Occipital lobe (tissue), 2 donors: Measurements from ENCODE around the gene GABRA5. TPM values are rescaled to one million over a fixed set of nuclear protein-coding genes. Genes with fewer than 3 reads are reported as not detected.
"Not testable (repeated sequence)": the region's sequence is repeated elsewhere in the genome, so short reads cannot be mapped to it uniquely, and the experiment has no call there.

Experiments
- DNase-seq: peaks from one replicate; lab custom pipeline; 2025; lab: John Stamatoyannopoulos, UW
- total RNA-seq: library from RNA; depleted of rRNA; stranded (reverse); fragments of >200 nt; gene quantifications from one replicate; pipeline ENCODE4 v1.2.3, GENCODE V29; 2014

The GABRA5 gene
- total RNA-seq, 1 donor from 2014 or later, result 38.1 TPM

DNA sequence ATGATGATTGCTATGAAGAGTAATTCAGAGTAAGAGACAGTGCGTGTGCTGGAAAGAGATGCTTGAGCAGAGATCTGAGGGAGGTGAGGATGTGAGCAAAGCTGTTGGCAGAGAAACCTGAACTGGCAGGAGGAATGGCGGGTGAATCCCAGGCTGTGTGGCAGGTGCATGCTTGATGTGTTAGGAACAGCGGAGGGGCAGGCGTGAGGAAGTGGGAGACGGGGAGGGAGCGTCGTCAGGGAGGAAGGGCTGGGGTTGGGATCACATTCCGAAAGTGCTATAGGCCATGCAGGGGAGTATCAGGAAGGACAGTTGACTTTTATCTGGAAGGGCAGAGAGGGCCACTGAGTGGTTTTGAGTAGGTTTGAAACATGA, 8.6 kb downstream of the GABRA5 start:
- no peak for DNase-seq

DNA sequence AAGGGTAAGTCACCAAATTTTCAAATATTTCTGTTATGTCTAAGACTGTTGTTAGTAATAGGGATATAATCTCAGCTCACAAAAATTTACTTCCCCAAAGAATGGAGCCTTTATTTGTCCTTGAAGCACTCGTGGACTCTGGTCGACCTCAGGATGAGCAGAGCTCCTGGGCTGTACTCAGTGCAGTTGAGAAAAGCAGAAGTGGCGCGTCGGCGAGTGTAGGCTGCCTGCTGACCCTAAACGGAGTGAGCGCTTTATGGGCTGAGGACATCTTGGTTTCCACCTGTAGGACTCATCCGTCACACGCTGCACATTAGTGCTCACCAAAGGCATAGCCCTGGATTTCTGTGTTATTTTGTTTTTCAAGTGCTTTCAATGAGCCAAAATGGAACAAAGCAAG, 11.0 kb downstream of the GABRA5 start:
- DNase-seq, result no peak

DNA sequence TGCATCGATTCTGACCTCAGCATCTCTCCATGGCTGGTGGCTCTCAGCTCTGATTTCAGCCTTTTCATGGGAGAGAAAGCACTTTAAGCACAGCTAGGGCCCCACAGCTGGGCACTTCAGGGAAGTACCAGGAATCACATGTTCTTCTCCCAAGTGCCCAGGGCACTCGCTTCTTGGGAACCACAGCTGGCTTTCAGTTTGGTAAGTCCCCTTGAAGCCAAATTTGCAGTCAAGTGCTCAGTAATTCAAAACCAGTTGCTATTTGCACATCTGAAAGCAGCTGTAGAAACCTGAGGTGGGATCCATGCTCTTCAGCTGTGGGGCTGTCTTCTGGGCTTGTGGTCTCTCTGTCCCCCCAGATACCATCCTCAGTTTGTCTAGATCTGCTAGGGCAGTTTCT, 12.8 kb downstream of the GABRA5 start:
- no peak for DNase-seq

DNA sequence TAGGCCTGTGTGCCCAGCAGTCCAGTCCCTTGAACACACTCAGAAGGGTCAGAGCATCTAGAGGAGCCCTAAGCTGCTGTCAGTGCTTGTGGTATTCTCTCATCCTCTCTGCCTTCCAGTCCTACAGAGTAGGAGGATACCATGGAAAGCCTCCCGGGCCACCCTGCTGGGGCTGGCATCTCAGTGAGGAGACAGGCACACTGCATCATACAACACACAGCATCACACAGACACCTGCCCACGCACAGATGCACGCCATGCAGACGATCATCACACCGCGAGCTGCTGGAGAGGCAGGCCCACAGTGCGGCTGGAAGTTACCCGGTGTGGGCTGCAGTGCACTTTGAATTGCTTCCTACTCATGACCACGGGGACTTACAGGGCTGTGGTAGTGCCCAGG, 15.2 kb downstream of the GABRA5 start:
- peak; percentile 72 for DNase-seq

DNA sequence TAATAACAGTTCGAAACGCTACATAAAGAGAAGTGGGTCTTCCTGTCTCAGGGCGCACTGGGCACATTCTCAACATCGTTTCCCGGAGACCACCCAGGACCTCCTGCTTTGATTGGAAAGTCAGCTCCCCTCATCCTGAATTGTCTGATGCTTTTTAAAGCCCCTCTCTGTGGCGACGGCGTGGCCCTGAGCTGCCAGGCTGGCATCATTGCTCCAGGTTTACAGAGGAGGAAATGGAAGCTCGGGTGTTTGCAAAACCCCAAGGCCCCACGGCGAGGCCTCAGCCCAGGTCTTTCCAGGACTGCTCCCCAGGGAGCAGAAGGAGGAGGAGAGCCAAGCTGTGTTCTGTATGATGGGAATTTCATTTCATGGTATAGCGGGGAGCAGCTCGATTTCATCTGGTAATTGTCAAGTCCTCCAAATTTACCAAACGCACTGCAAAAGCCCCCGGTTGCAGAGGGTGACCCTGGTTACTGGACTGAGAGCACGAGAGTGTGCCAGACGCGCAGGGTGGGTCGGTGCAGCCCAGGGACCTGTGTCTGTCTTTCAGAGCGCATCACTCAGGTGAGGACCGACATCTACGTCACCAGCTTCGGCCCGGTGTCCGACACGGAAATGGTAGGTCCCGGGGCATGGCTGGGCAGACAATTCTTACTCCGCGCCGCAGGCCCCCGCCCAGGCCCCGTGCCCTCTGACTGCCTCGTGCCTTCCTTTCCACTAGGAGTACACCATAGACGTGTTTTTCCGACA, 15.9 kb downstream of the GABRA5 start:
- DNase-seq, result no peak

DNA sequence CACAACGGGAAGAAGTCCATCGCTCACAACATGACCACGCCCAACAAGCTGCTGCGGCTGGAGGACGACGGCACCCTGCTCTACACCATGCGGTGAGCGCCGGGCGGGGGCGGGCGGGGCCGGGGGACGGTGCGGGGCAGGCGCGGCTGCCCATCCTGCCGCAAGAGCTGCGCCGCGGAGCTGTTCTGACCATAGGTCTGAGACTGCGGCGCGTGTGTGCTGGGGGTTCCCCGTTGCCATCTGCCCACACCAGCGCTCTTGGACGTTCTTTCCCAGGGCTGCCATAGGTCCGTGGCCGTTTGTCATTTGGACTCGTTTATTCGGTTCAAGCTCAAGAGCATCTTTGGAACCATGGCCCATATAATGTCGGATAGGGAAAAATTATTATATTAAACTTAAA, 16.6 kb downstream of the GABRA5 start:
- no peak for DNase-seq

GRCh38 chr15:26886566-26886965, 19.7 kb downstream of the GABRA5 start:
- DNase-seq, result no peak

GRCh38 chr15:26887926-26888666, 21.2 kb downstream of the GABRA5 start:
- DNase-seq, result no peak

- DNase-seq, result no peak
Measured at GRCh38 chr15:26888761-26889160, 21.9 kb downstream of the GABRA5 start.

- DNase-seq, result no peak
Measured at GRCh38 chr15:26889298-26889898, 22.5 kb downstream of the GABRA5 start.

DNA sequence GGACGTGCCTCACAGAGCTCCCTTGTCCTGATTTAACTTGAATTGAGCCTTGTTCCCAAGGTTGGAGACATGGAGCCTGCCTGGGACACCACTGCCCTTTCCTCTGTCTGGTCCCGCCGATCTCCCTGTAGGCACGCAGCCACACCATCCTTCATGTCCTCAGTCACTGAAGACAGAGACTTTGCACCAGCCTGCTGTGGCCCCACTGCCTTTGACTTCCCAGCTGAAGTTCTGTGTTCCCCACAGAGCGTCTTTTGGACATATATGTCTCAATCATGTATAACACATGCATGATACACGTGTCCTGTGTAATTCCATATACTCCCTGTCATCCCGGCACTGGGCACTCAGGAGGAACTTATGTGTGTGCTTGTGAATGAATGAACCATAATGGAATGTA, 23.6 kb downstream of the GABRA5 start:
- DNase-seq, result no peak

DNA sequence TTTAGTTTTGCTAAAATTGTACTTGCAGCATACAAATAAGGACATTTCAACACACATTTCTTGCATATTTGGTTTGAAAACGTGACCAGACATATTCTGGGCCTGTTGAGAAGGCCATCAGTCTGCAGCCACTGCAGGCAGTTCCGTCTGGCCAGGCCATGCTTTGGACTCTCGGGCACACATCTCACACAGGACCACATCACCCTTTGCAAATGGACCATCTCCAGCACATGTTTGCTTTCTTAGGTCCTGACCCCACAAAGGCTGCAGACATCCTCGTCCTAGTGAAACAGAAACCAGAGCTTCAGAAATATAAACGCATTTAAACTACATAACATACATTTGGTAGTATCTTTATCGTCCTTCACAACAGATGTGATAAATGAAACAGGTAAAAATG, 24.1 kb downstream of the GABRA5 start:
- DNase-seq, result no peak

DNA sequence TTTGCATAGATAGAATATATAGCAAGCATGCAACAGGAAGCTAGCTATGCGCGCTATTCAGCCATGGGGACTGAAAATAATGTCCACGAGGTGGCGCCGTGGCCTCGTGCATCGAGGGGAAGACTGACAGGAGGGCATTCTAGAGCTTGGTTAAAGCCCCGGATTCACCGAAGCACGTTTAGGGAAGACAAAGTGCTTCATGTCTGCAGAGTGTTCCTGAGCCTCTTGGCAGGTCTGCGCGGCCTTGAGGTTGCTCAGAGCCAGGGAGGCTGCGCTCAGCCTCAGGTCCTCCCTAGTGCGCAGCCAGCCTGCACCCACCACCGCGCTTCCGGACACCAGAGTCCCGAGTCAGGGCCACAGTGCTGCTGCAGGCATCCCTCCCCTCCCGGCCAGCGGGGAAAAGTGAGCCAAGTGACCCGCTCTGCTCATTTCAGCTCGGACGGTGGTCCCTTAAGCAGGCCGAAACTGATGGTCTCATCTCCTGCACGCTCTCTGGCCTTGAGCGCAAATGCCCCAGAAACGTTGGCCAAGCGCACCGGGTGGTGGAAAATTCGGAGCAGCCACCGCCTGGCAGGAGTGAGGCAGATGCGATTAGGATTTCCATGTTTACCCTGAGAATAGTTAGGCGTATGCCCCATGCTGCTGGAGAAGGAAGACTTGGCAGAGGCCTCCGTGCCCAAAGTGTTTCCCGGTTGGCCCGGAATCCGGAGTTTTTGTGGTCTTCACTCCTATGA, 24.8 kb downstream of the GABRA5 start:
- peak; percentile 77 for DNase-seq

DNA sequence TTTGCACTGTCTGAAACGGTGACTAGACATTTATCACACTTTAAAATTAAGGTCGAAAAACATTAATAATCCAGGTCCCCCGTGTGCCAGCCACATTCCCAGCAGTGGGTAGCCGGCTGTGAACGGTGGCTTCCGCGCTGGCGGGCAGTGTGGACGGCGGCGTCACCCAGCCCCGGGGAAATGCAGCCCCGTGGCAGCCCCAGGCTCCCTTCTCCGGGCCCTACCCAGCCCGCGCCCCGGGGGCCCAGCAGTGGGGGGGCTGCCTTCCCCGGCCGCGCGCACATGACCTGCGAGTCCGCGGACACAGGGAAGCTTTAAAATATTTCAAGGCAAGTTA, 25.3 kb downstream of the GABRA5 start:
- no peak for DNase-seq

DNA sequence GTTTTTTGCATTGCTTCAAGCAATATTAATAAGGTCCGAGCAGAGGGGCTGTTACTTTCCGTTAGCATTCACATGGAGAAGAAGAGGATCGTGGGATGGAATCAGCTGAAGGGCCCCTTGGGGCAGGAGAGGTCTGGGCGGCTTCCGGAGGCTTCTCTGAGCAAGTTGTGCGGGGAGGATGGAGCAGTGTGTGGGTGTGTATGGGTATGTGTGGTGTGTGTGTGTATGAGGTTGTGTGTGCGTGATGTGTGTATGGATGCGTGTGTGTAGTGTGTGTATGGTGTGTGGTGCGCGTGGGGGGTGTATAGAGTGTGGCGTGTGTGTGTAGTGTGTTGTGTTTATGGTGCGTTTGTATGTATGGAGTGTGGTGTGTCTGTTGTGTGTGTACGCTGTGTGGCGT, 25.8 kb downstream of the GABRA5 start:
- no peak for DNase-seq

- no peak for DNase-seq
Measured at GRCh38 chr15:26893351-26894065, 26.6 kb downstream of the GABRA5 start.

- DNase-seq, result no peak
Measured at GRCh38 chr15:26894181-26894580, 27.3 kb downstream of the GABRA5 start.

GRCh38 chr15:26895346-26895745, 28.5 kb downstream of the GABRA5 start:
- not testable (repeated sequence) for DNase-seq

GRCh38 chr15:26899658-26900057, 32.8 kb downstream of the GABRA5 start:
- DNase-seq, result no peak

GRCh38 chr15:26901041-26901440, 34.2 kb downstream of the GABRA5 start:
- no peak for DNase-seq

DNA sequence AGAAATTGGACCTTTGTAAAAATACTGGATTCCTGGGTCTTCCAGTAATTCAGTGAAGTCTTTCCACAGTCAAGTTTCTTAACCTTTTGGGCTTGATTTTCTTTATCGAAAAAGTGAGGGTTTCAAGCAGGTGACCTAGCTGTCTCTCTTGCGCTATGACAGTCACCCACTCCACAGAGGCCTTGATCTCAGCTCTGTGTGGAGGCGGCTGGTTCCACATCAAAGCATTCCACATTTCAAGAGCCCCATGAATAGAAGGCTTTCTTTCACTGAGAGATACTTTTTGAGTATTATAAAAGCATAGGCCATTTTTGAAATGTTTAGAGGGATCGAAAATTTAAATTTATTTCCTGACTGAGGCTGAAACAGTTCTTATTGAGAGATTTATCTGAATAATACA, 43.9 kb downstream of the GABRA5 start:
- DNase-seq, result no peak

GRCh38 chr15:26921433-26921832, 54.6 kb downstream of the GABRA5 start:
- DNase-seq, result no peak
